Raji (cell line): Measurements from ENCODE around the gene FAM151A.

Source experiments
- POLR2A ChIP-seq: IDR thresholded peaks from 2 replicates; pipeline ENCODE4 v1.6.1; 2011; ENCODE audit warnings: low read depth, low read length, control low read depth; ENCODE audit not compliant: insufficient read depth

The FAM151A gene

DNA sequence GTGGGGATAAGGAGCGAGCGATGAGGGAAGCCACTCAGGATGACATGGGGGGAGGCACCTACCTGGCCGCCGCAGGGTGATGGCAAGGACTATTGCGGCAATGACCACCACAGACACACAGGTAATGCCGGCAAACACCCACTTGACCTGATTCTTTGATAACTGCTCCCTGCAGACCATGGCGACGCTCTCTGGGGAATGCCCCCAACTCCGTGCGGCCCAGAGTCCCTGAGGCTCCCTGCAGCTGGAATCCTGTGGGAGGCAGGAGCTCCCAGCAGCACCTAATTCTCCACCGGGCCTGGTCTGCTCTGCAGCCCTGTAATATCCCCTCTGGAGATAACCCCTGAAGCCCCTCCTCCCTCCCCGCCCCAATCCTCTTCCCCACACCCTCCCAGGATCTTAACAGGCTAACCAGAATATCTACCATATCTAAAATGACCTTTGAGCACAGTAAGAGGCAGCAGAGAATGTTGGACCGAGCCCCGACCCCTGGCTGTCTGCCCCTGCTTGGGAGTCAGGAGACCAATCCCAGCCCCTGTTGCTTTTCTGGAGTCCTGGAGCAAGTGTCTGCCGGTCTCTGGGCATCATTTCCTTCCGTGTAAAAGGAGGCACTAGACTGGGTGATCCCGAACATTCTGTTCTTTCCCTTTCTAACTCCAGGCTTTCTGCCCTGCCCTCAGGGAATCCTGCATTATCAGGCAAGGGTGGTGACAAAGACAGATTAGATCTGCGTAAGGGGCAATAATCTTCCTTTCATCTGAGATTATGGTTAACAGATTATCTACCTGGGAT is at the start of gene FAM151A:
Gene FAM151A (minus strand): TSS at position 310 of the 792 bp plus-strand sequence. CDS start 130 bp downstream, at position 180.
- no peak for TF ChIP-seq POLR2A

GRCh38 chr1:54671985-54672608 is 48.8 kb upstream of the FAM151A start:
- TF ChIP-seq POLR2A, result no peak

- TF ChIP-seq POLR2A, result no peak
These were observed 45.2 kb upstream of the FAM151A start for GRCh38 chr1:54668567-54668966.

DNA sequence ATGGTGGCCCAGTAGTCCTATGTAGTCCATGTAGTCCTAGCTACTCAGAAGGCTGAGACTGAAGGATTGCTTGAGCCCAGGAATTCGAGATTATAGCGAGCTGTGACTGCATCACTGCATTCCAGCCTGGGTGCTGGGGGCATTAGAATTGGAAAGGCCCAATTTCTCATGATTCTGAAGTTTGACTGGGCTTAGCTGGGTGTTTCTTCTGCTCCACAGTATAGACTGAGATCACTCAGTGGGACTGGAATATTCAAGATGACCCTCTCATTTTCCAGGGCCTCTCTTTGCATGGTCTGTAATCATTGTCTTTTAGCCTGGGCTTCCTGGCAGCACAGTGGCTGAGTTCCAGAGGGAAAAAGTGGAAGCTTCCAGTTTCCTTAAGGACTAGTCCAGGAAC is 44.5 kb upstream of the FAM151A start:
- no peak for TF ChIP-seq POLR2A

- no peak for TF ChIP-seq POLR2A
These were observed 43.0 kb upstream of the FAM151A start for GRCh38 chr1:54666333-54666732.

- no peak for TF ChIP-seq POLR2A
These were observed 42.5 kb upstream of the FAM151A start for GRCh38 chr1:54665852-54666251.

GRCh38 chr1:54664364-54664763 is 41.0 kb upstream of the FAM151A start:
- no peak for TF ChIP-seq POLR2A

DNA sequence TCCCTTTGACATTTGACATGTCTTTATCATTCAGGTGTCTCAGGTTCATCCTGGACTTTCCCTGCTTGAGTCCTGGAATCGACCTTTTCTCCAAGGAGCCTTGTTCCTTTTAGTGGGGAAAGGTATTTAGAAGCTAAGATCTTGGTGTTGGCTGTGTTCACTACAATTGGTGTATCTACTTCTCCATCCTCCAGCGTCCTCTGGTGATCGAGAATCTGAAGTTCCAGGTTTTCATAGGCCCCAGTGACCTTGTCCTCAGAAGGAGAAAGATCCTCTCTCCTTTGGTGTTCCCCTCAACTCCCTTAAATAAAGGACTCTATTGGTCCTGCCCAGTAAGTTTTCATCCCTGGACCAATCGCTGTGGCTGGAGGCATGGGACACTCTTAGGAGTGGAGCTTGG is 40.4 kb upstream of the FAM151A start:
- no peak for TF ChIP-seq POLR2A

- TF ChIP-seq POLR2A, result no peak
These were observed 35.0 kb upstream of the FAM151A start for GRCh38 chr1:54658164-54658913.

DNA sequence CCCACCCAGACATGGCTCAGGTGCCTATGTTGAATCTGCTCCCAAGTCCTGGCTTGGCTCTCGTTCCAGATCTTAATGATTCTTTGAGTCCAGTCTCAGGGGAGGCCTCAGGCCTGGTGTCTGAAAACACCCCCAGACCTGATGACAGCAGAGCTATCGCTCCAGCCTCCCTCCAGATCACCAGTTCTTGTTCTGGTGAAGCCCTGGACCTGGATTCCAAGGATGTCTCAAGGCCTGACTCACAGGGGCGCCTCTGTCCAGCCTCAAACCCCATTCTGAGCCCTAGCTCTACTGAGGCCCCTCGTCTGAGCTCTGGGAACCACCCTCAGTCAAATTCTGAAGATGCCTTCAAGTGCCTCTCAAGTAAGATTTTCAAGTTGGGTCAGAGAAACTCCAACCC is 29.7 kb upstream of the FAM151A start:
- no peak for TF ChIP-seq POLR2A

- no peak for TF ChIP-seq POLR2A
These were observed 28.8 kb upstream of the FAM151A start for GRCh38 chr1:54652168-54652567.

- TF ChIP-seq POLR2A, result no peak
These were observed 28.3 kb upstream of the FAM151A start for GRCh38 chr1:54651608-54652007.

DNA sequence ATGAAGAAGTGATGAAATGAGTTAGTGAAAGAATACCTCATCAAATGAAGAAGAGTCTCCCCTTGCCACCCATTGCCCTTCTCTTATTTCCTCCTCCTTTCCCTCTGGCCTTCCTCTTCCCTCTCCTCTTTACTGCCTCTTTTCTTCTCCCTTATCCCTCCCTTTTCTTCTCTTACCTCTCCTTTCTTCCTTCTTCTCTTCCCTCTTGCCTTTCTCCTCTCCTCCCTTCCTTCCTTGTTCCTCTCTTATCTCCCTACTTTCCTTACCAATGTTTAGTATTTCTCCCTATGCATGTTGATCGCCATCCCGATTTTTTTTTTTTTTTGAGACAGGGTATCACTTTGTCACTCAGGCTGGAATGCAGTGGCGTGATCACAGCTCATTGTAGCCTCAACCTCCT is 27.1 kb upstream of the FAM151A start:
- no peak for TF ChIP-seq POLR2A

DNA sequence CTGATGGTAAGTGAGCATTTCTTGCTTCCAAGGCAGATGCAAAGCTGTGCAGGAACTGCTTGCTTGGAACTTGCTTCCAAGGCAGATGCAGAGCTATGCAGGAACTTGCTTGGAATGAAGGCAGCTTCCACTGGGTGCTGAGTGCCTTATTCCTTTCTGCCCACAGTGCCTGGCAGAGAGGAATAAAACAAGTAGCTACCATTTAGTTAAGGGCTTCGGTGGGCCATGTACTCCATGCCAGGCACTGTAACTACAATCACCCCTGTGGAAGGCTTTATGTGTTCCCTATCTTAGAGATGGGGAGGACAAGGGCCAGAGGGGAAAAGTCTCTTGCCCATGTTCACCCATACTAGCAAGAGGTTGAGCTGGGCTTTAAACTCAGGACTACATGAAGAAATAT is 26.6 kb upstream of the FAM151A start:
- no peak for TF ChIP-seq POLR2A

DNA sequence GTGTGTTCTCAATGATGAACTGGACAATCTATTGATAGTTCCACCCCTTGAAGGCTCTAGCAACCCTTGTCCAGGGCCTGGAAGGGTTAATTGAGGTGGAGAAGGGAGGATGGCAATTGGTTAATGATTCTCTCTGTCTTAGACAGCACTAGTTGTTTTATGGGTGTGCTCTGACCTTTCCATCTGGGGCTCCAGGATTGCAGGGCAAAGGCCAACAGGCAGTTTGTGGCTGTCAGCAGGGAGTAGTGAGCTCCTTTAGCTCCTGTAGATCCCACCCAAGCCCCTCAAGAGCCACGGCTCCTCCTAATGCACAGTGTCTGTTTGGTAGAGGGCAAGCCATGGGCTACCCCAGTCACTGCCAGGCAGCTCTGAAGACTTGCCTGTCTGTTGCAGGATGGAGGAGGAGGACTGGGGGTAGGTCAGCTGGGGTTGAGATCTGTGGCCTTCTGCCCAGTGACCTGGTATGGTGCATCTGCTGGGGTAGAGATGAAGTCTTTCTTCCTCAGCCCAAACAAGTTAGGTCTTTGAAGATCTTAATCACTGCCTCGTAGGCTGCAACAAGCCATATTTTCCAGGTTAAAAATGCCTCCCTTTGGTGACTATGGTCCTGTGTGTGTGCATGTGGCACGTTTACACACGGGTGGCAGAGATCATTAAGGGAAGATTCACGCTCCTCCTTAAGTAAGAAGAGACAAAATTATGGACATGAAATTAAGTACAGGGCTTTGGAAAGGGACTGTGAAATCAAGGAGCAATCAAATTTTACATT is 26.0 kb upstream of the FAM151A start:
- TF ChIP-seq POLR2A, result no peak
